Placental pericyte (primary cell): ENCODE data around the gene TAS2R14. TPM values are rescaled to one million over a fixed set of nuclear protein-coding genes. Genes with fewer than 3 reads are reported as not detected.

Source experiments
- total RNA-seq: library from RNA; depleted of rRNA; stranded (reverse); fragments of >200 nt; gene quantifications from 2 replicates; pipeline ENCODE4 v1.2.3, GENCODE V29; 2012

The TAS2R14 gene
- total RNA-seq, result 3.3 and 4.4 TPM in 2 replicates

DNA sequence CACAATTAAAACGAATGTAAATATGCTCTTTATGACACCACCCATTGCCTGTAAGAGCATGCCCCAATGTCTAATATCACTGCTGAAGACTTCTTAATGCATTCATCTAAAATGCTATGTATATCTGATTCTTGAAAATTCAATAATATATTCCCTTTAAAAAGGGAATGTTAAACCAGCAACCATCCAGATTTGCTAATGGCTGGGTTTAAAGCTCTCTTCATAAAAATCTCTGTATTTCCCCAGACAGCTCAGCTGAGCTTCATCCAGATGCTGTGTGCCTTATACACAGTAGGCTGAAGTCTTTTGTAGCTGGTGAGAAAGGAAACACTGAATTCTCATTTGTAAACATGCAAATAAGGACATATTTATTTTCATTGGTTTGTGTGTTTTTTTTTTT, at the start of gene TAS2R14:
TSS of gene TAS2R14 (minus strand) at position 101 of the 400 bp plus-strand sequence. CDS start at position 45, 56 bp downstream.

GRCh38 chr12:10986812-10987211, 47.7 kb upstream of the TAS2R14 start, which contains the start of gene TAS2R50:
Gene TAS2R50, minus strand, starts transcription at chr12:10986912. Its CDS starts 52 bp downstream, at chr12:10986860.

DNA sequence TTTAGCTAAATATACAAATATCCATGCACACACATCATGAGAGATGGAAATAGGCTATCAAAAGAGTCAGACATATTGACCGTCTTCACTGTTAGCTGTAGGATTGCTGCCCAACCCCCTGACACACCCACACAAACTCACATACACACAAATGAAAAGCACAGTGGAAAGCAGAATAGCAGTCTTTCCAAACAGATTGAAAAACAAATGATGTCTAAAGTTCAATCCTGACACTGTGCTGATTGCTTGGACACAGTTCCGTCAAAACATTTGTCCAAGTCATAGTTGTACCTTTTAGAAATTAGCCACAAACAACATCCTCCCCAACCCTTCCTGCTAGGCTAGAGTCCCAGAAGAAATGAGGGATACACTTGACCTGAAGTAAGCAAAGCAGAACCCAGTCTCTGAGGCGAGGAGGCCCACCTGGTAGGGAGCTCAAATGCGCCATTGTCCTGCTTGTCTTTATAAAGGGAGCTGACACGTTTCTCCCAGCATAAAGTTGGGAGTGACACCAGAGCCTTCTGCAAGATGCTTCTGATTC, 10.2 kb downstream of the TAS2R14 start, which contains the start of gene PRH2:
TSS of gene PRH2 (plus strand) at position 491 of the 541 bp plus-strand sequence. CDS start at position 529, 38 bp downstream.

DNA sequence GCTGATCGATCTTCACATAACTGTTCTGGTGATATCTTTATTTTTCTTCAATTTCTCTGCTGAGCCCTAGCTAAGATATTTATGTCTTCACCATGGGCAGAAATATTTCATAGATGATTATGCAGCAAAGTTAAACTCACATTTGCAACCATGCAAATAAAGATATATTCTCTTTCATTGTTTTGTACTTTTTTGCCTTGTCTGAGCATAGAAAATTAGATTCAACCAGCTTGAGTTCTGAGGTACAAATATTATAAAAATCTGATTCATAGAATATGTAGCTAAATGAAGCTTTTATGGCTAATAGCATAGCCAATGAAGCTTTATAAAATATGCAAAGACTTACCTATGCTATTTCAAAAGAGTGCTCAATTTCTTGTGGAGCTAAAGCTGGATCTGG, 29.6 kb downstream of the TAS2R14 start, which contains the start of gene TAS2R13:
TSS of gene TAS2R13 (minus strand) at position 101 of the 400 bp plus-strand sequence. CDS start 264 bp downstream, outside the sequence.

Other genes starting within 250 kb of the TAS2R14 start
- gene YBX3, start 215.9 kb downstream of the TAS2R14 start, total RNA-seq, result 125 and 150 TPM in 2 replicates
- not detected in 2 replicates for gene TAS2R7, start 136.6 kb downstream of the TAS2R14 start, total RNA-seq
- 0.43 TPM in 1 of 2 replicates, not detected in the other for gene TAS2R8, start 132.0 kb downstream of the TAS2R14 start, total RNA-seq
- gene TAS2R9, start 129.1 kb downstream of the TAS2R14 start, total RNA-seq, result 0.14 TPM in 1 of 2 replicates, not detected in the other
- gene TAS2R10, start 112.9 kb downstream of the TAS2R14 start, total RNA-seq, result 0.44 and 1.9 TPM in 2 replicates
- 1.5 and 2.0 TPM in 2 replicates for gene PRR4, start 89.8 kb downstream of the TAS2R14 start, total RNA-seq
- gene PRH1, start 55.0 kb downstream of the TAS2R14 start, total RNA-seq, result 11.8 and 24.1 TPM in 2 replicates
- 1.8 and 3.1 TPM in 2 replicates for gene TAS2R13, start 29.7 kb downstream of the TAS2R14 start, total RNA-seq
- gene PRH2, start 10.0 kb downstream of the TAS2R14 start, total RNA-seq, result 0.29 TPM in 1 of 2 replicates, not detected in the other
- 3.9 and 4.6 TPM in 2 replicates for gene TAS2R50, start 47.6 kb upstream of the TAS2R14 start, total RNA-seq
- gene TAS2R20, start 59.0 kb upstream of the TAS2R14 start, total RNA-seq, result 3.3 and 6.4 TPM in 2 replicates
- gene TAS2R19, start 83.4 kb upstream of the TAS2R14 start, total RNA-seq, result 4.9 and 8.5 TPM in 2 replicates
- 7.3 and 7.7 TPM in 2 replicates for gene TAS2R31, start 92.1 kb upstream of the TAS2R14 start, total RNA-seq
- gene TAS2R46, start 123.0 kb upstream of the TAS2R14 start, total RNA-seq, result 2.6 and 3.5 TPM in 2 replicates
- gene TAS2R43, start 153.1 kb upstream of the TAS2R14 start, total RNA-seq, result 6.3 TPM in 1 of 2 replicates, not detected in the other
- gene TAS2R30, start 195.4 kb upstream of the TAS2R14 start, total RNA-seq, result 7.4 and 9.2 TPM in 2 replicates
- gene SMIM10L1, start 231.9 kb upstream of the TAS2R14 start, total RNA-seq, result 5.7 and 8.3 TPM in 2 replicates
- not detected in 2 replicates for gene TAS2R42, start 247.7 kb upstream of the TAS2R14 start, total RNA-seq